22Rv1 (cell line): ENCODE measurements around the gene LRWD1.

Experiments
- CTCF ChIP-seq: fragments of 450-650 bp; IDR thresholded peaks from 2 replicates; pipeline ENCODE4 v1.5.1; 2017; ENCODE audit warnings: mild to moderate bottlenecking
- ZFX ChIP-seq: fragments of 450-650 bp; IDR thresholded peaks from 2 replicates; pipeline ENCODE4 v1.6.1; 2017; ENCODE audit warnings: antibody characterized with exemption, borderline replicate concordance

GRCh38 chr7:102459221-102459844 lies 5.5 kb upstream of the LRWD1 start:
- TF ChIP-seq CTCF (no peak), ZFX (no peak)
